GM23248 (cell line): ENCODE results near the gene LIMK1.

Experiments used
- EZH2 ChIP-seq: fragments of 200-600 bp; sonication (generic); IDR thresholded peaks from 2 replicates; pipeline ENCODE4 v1.6.1; 2018; ENCODE audit warnings: antibody characterized with exemption, mild to moderate bottlenecking; ENCODE audit not compliant: insufficient read depth, poor library complexity, severe bottlenecking
- EZH2phosphoT487 ChIP-seq: fragments of 200-600 bp; sonication (generic); IDR thresholded peaks from 2 replicates; pipeline ENCODE4 v1.6.1; 2018; ENCODE audit warnings: antibody characterized with exemption, moderate library complexity, mild to moderate bottlenecking, low read depth; ENCODE audit not compliant: insufficient read depth

- TF ChIP-seq EZH2phosphoT487 (no peak), EZH2 (no peak)
These were observed 54.8 kb downstream of the LIMK1 start for GRCh38 chr7:74138334-74138867.
